SK-N-SH treated with all-trans-retinoic acid at 6 μM for 48 hours (cell line): ENCODE results near the gene COL4A4.

Experiments
- ATAC-seq: fragments of 200-7000 bp; cut with Tn5 transposase; 3 replicates; pipeline ENCODE4 v1.9.1; 2020; ENCODE audit warnings: mild to moderate bottlenecking, moderate library complexity
- ARNTL ChIP-seq: fragments of 450-650 bp; formaldehyde crosslinking; IDR thresholded peaks from 2 replicates; pipeline ENCODE4 v1.5.0; 2020; ENCODE audit warnings: low read depth, mild to moderate bottlenecking, moderate library complexity, borderline replicate concordance
- BACH2 ChIP-seq: fragments of 250-450 bp; sonication (Bioruptor Pico); IDR thresholded peaks from 2 replicates; pipeline ENCODE4 v1.9.0; 2021; ENCODE audit warnings: mild to moderate bottlenecking, borderline replicate concordance
- CREB5 ChIP-seq: fragments of 250-450 bp; sonication (Bioruptor Pico); IDR thresholded peaks from 2 replicates; pipeline ENCODE4 v1.5.1; 2020; ENCODE audit warnings: low read depth, mild to moderate bottlenecking, moderate library complexity
- CSDC2 ChIP-seq: fragments of 250-450 bp; sonication (Bioruptor Pico); IDR thresholded peaks from 2 replicates; pipeline ENCODE4 v1.5.0; 2020; ENCODE audit warnings: mild to moderate bottlenecking, moderate library complexity
- CSRNP3 ChIP-seq: fragments of 250-450 bp; sonication (Bioruptor Pico); IDR thresholded peaks from 2 replicates; pipeline ENCODE4 v1.5.1; 2021; ENCODE audit warnings: mild to moderate bottlenecking, moderate library complexity
- ESRRG ChIP-seq: fragments of 250-450 bp; sonication (Bioruptor Pico); IDR thresholded peaks from 2 replicates; pipeline ENCODE4 v1.6.1; 2021; ENCODE audit warnings: mild to moderate bottlenecking
- GLIS3 ChIP-seq: fragments of 250-450 bp; sonication (Bioruptor Pico); IDR thresholded peaks from 2 replicates; pipeline ENCODE4 v1.5.0; 2020; ENCODE audit warnings: mild to moderate bottlenecking, moderate library complexity
- ISL1 ChIP-seq: fragments of 250-450 bp; sonication (Bioruptor Pico); IDR thresholded peaks from 2 replicates; pipeline ENCODE4 v2.1.2; 2022; ENCODE audit warnings: mild to moderate bottlenecking, moderate library complexity
- OSR1 ChIP-seq: fragments of 250-450 bp; sonication (Bioruptor Pico); IDR thresholded peaks from 2 replicates; pipeline ENCODE4 v1.8.0; 2022; ENCODE audit warnings: moderate library complexity, mild to moderate bottlenecking, inconsistent platforms
- PPARA ChIP-seq: fragments of 250-450 bp; sonication (Bioruptor Pico); IDR thresholded peaks from 2 replicates; pipeline ENCODE4 v1.5.0; 2020; ENCODE audit warnings: mild to moderate bottlenecking, borderline replicate concordance
- RARB ChIP-seq: fragments of 250-450 bp; sonication (Bioruptor Pico); IDR thresholded peaks from 2 replicates; pipeline ENCODE4 v1.8.0; 2021; ENCODE audit warnings: mild to moderate bottlenecking, moderate library complexity
- SNAI2 ChIP-seq: fragments of 250-450 bp; sonication (Bioruptor Pico); IDR thresholded peaks from 2 replicates; pipeline ENCODE4 v1.5.0; 2020; ENCODE audit warnings: mild to moderate bottlenecking, moderate library complexity
- TCF4 ChIP-seq: fragments of 250-450 bp; sonication (Bioruptor Pico); IDR thresholded peaks from 2 replicates; pipeline ENCODE4 v1.8.0; 2021; ENCODE audit warnings: mild to moderate bottlenecking, moderate library complexity, borderline replicate concordance
- TOX ChIP-seq: fragments of 250-450 bp; sonication (Bioruptor Pico); IDR thresholded peaks from 2 replicates; pipeline ENCODE4 v1.8.0; 2021; ENCODE audit warnings: mild to moderate bottlenecking, moderate library complexity, borderline replicate concordance
- TSHZ2 ChIP-seq: fragments of 250-450 bp; sonication (Bioruptor Pico); IDR thresholded peaks from 2 replicates; pipeline ENCODE4 v1.5.0; 2020; ENCODE audit warnings: mild to moderate bottlenecking, moderate library complexity
- ZFP3 ChIP-seq: fragments of 250-450 bp; sonication (Bioruptor Pico); IDR thresholded peaks from 2 replicates; pipeline ENCODE4 v1.5.0; 2020; ENCODE audit warnings: mild to moderate bottlenecking, moderate library complexity
- ZFP30 ChIP-seq: fragments of 450-650 bp; formaldehyde crosslinking; IDR thresholded peaks from 2 replicates; pipeline ENCODE4 v1.5.0; 2022; ENCODE audit warnings: mild to moderate bottlenecking, moderate library complexity
- ZNF8 ChIP-seq: fragments of 450-650 bp; formaldehyde crosslinking; IDR thresholded peaks from 2 replicates; pipeline ENCODE4 v1.5.0; 2020; ENCODE audit warnings: mild to moderate bottlenecking, moderate library complexity
- TF ChIP-seq, protein P1 (sequence below): fragments of 250-450 bp; sonication (Bioruptor Pico); IDR thresholded peaks from 2 replicates; pipeline ENCODE4 v1.8.0; 2021; ENCODE audit warnings: low read depth, mild to moderate bottlenecking, moderate library complexity, borderline replicate concordance
- TF ChIP-seq, protein P2 (sequence below): fragments of 250-450 bp; sonication (Bioruptor Pico); IDR thresholded peaks from 2 replicates; pipeline ENCODE4 v1.8.0; 2020; ENCODE audit warnings: mild to moderate bottlenecking, moderate library complexity, borderline replicate concordance

COL4A4 gene

GRCh38 chr2:227097495-227098161, 66.4 kb downstream of the COL4A4 start:
- TF ChIP-seq CSDC2 (CRISPR knock-in tag) = no peak
- TF ChIP-seq TOX (CRISPR knock-in tag) = no peak
- no peak for TF ChIP-seq RARB (CRISPR knock-in tag)
- no peak for TF ChIP-seq ISL1
- TF ChIP-seq CREB5 (CRISPR knock-in tag) = no peak
- no peak for TF ChIP-seq ZFP30
- TF ChIP-seq ZFP3 (CRISPR knock-in tag) = no peak
- no peak for TF ChIP-seq ZNF8 (CRISPR knock-in tag)
- ATAC-seq = no peak

DNA sequence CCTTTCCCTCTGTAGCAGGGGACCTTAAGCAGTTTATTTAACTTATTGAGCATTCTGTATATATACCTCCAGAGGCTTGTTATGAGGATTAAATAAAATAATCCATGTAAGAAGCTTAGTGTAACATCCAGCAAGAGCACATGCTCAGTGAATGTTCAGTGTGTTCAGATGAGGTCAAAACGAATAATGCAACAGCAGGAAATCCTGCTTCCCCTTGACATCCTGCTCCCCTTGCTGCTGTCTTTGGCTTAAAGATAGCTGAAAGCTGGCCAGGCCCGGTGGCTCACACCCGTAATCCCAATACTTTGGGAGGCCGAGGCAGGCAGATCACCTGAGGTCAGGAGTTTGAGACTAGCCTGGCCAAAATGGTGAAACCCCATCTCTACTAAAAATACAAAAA, 68.7 kb downstream of the COL4A4 start:
- ATAC-seq = no peak
- no peak for TF ChIP-seq RARB (CRISPR knock-in tag)
- TF ChIP-seq TOX (CRISPR knock-in tag) = no peak
- TF ChIP-seq TCF4 (CRISPR knock-in tag) = no peak
- TF ChIP-seq, protein P1, sequence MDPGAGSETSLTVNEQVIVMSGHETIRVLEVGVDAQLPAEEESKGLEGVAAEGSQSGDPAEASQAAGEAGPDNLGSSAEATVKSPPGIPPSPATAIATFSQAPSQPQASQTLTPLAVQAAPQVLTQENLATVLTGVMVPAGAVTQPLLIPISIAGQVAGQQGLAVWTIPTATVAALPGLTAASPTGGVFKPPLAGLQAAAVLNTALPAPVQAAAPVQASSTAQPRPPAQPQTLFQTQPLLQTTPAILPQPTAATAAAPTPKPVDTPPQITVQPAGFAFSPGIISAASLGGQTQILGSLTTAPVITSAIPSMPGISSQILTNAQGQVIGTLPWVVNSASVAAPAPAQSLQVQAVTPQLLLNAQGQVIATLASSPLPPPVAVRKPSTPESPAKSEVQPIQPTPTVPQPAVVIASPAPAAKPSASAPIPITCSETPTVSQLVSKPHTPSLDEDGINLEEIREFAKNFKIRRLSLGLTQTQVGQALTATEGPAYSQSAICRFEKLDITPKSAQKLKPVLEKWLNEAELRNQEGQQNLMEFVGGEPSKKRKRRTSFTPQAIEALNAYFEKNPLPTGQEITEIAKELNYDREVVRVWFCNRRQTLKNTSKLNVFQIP = no peak
- no peak for TF ChIP-seq ZFP3 (CRISPR knock-in tag)
- TF ChIP-seq TSHZ2 (CRISPR knock-in tag) = no peak
- TF ChIP-seq ESRRG = no peak
- TF ChIP-seq ZNF8 (CRISPR knock-in tag) = no peak
- no peak for TF ChIP-seq OSR1 (CRISPR knock-in tag)
- no peak for TF ChIP-seq CREB5 (CRISPR knock-in tag)
- TF ChIP-seq ISL1 = no peak
- TF ChIP-seq ARNTL (CRISPR knock-in tag) = no peak
- no peak for TF ChIP-seq PPARA
- no peak for TF ChIP-seq SNAI2 (CRISPR knock-in tag)
- no peak for TF ChIP-seq BACH2 (CRISPR knock-in tag)
- no peak for TF ChIP-seq CSRNP3 (CRISPR knock-in tag)
- no peak for TF ChIP-seq GLIS3 (CRISPR knock-in tag)
- TF ChIP-seq CSDC2 (CRISPR knock-in tag) = no peak

- TF ChIP-seq CREB5 (CRISPR knock-in tag) (no peak), RARB (CRISPR knock-in tag) (no peak), BACH2 (CRISPR knock-in tag) (no peak), GLIS3 (CRISPR knock-in tag) (no peak), PPARA (no peak), CSRNP3 (CRISPR knock-in tag) (no peak), TSHZ2 (CRISPR knock-in tag) (no peak)
- TF ChIP-seq, protein P2, sequence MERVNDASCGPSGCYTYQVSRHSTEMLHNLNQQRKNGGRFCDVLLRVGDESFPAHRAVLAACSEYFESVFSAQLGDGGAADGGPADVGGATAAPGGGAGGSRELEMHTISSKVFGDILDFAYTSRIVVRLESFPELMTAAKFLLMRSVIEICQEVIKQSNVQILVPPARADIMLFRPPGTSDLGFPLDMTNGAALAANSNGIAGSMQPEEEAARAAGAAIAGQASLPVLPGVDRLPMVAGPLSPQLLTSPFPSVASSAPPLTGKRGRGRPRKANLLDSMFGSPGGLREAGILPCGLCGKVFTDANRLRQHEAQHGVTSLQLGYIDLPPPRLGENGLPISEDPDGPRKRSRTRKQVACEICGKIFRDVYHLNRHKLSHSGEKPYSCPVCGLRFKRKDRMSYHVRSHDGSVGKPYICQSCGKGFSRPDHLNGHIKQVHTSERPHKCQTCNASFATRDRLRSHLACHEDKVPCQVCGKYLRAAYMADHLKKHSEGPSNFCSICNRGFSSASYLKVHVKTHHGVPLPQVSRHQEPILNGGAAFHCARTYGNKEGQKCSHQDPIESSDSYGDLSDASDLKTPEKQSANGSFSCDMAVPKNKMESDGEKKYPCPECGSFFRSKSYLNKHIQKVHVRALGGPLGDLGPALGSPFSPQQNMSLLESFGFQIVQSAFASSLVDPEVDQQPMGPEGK (CRISPR knock-in tag) = no peak
- ATAC-seq = no peak
These were observed 81.7 kb downstream of the COL4A4 start for GRCh38 chr2:227082286-227082685.
